PFSK-1 (cell line): ENCODE data around the gene ERC2.

ENCODE experiments used
- FOXP2 ChIP-seq: optimal IDR thresholded peaks from 2 replicates; pipeline ENCODE3; 2011; ENCODE audit warnings: borderline replicate concordance, control low read depth, inconsistent platforms; ENCODE audit not compliant: insufficient read depth; ENCODE audit errors: extremely low read length, extremely low read depth
- POLR2AphosphoS5 ChIP-seq: IDR thresholded peaks from 2 replicates; pipeline ENCODE4 v1.6.1; 2012; ENCODE audit warnings: low read depth, mild to moderate bottlenecking, control low read depth, low read length, moderate library complexity
- SIN3A ChIP-seq: IDR thresholded peaks from 2 replicates; pipeline ENCODE4 v1.6.1; 2012; ENCODE audit warnings: mild to moderate bottlenecking, low read length, moderate library complexity, borderline replicate concordance; ENCODE audit not compliant: insufficient read depth
- TAF1 ChIP-seq: IDR thresholded peaks from 2 replicates; pipeline ENCODE4 v1.6.1; 2012; ENCODE audit warnings: low read length, control low read depth, borderline replicate concordance; ENCODE audit not compliant: insufficient read depth
- TF ChIP-seq, protein P1 (sequence below), 2 experiments: IDR thresholded peaks; 2 replicates each; pipeline versions ENCODE4 v1.6.1 to v1.8.0; 2011 to 2012; ENCODE audit warnings: low read depth in 2 of 2, low read length in 2 of 2, control low read depth in 1 of 2, inconsistent platforms in 1 of 2, mild to moderate bottlenecking in 1 of 2, moderate library complexity in 1 of 2; ENCODE audit not compliant: insufficient read depth in 1 of 2

Gene ERC2

GRCh38 chr3:55857633-55858032 is 610.6 kb downstream of the ERC2 start:
- no peak for TF ChIP-seq FOXP2
- TF ChIP-seq, protein P1, sequence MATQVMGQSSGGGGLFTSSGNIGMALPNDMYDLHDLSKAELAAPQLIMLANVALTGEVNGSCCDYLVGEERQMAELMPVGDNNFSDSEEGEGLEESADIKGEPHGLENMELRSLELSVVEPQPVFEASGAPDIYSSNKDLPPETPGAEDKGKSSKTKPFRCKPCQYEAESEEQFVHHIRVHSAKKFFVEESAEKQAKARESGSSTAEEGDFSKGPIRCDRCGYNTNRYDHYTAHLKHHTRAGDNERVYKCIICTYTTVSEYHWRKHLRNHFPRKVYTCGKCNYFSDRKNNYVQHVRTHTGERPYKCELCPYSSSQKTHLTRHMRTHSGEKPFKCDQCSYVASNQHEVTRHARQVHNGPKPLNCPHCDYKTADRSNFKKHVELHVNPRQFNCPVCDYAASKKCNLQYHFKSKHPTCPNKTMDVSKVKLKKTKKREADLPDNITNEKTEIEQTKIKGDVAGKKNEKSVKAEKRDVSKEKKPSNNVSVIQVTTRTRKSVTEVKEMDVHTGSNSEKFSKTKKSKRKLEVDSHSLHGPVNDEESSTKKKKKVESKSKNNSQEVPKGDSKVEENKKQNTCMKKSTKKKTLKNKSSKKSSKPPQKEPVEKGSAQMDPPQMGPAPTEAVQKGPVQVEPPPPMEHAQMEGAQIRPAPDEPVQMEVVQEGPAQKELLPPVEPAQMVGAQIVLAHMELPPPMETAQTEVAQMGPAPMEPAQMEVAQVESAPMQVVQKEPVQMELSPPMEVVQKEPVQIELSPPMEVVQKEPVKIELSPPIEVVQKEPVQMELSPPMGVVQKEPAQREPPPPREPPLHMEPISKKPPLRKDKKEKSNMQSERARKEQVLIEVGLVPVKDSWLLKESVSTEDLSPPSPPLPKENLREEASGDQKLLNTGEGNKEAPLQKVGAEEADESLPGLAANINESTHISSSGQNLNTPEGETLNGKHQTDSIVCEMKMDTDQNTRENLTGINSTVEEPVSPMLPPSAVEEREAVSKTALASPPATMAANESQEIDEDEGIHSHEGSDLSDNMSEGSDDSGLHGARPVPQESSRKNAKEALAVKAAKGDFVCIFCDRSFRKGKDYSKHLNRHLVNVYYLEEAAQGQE (IDR thresholded peaks at IDR 0.05; ENCODE audit: insufficient read depth in 1 of 2, low read depth in 2 of 2, low read length in 2 of 2) = no peak
- no peak for TF ChIP-seq SIN3A
- no peak for TF ChIP-seq POLR2AphosphoS5
- no peak for TF ChIP-seq TAF1

DNA sequence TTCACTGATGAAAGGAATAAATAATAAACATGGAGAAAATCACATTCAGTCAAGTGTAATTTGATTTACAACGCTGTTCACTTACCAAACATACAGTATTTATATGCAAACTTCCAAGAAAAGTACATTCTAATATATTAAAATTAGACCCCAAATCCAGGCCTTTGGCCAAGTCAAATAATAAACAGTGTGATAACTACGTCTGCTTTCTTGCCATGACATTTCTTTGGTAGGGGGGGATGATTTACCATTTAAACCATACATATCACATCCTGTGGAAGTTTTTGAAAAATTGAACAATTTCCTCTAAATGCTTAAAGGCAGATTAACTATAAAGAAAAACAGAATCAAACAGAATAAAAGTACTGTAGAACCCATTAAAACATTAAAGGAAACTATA is 613.0 kb downstream of the ERC2 start:
- no peak for TF ChIP-seq POLR2AphosphoS5
- no peak for TF ChIP-seq TAF1
- TF ChIP-seq SIN3A = no peak
- no peak for TF ChIP-seq FOXP2
- TF ChIP-seq, protein P1 (IDR thresholded peaks at IDR 0.05; ENCODE audit: insufficient read depth in 1 of 2, low read depth in 2 of 2, low read length in 2 of 2) = no peak

DNA sequence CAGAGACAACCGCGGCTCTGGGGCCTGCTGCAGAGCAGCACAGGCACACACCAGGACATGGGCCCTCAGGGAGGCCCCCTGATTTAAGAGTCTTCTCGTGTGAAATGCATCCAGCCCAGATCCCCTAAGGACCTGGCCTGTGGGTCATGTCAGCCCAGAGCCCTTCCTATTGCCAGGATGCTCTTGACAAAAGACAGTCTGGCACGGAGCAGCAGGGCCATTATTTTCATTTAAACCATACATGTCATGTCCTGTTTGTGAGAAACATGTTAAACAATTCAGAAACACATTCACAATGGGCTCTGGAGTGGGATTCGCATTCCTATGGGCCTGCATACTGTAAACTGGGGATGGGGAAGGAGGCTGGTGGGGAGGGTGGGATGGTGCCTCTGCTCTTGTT is 613.8 kb downstream of the ERC2 start:
- TF ChIP-seq, protein P1 (IDR thresholded peaks at IDR 0.05; ENCODE audit: insufficient read depth in 1 of 2, low read depth in 2 of 2, low read length in 2 of 2) = no peak
- TF ChIP-seq FOXP2 = no peak
- TF ChIP-seq SIN3A = no peak
- TF ChIP-seq TAF1 = no peak
- TF ChIP-seq POLR2AphosphoS5 = no peak

GRCh38 chr3:55852326-55852725 is 615.9 kb downstream of the ERC2 start:
- TF ChIP-seq SIN3A (no peak), FOXP2 (no peak), POLR2AphosphoS5 (no peak), TAF1 (no peak)
- TF ChIP-seq, protein P1 (IDR thresholded peaks at IDR 0.05; ENCODE audit: insufficient read depth in 1 of 2, low read depth in 2 of 2, low read length in 2 of 2) = no peak

DNA sequence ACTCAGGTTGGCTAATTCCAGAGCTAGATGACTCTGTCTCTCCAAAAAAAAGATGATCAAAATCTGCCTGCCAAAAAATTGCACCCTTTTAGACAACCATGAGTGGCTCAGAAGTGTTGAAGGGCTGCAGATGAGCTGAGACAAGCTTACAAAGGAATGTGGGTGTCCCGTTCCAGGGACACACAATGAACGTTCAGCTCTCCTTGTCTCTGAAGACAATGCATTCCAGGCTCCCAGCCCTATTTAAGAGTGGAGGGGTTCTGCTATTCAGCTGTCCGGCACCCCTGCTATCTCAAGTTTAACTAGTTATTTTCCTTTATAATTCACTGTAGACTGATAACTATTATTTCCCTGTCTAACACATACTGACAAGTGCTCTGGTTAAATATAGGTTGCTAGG is 626.1 kb downstream of the ERC2 start:
- no peak for TF ChIP-seq TAF1
- no peak for TF ChIP-seq SIN3A
- TF ChIP-seq, protein P1 (IDR thresholded peaks at IDR 0.05; ENCODE audit: insufficient read depth in 1 of 2, low read depth in 2 of 2, low read length in 2 of 2) = no peak
- TF ChIP-seq FOXP2 = no peak
- no peak for TF ChIP-seq POLR2AphosphoS5
